Astrocyte (in vitro differentiated cells and primary cell): ENCODE measurements around the gene PTPN4. TPM values are rescaled to one million over a fixed set of nuclear protein-coding genes. Genes with fewer than 3 reads are reported as not detected.

Experiments used
- DNase-seq: peaks from one replicate; pipeline ENCODE4 v3.0.0-alpha.2; 2010; ENCODE audit warnings: low read depth
- FAIRE-seq: peaks from 2 replicates; lab custom pipeline; 2011; peaks lifted over from hg19 to GRCh38; lab: Jason Lieb, UNC
- H2AFZ ChIP-seq: 2 replicates; pipeline ENCODE4 v1.6.0; 2012; ENCODE audit warnings: low read depth, low read length, inconsistent platforms
- H3K27ac ChIP-seq: 2 replicates; pipeline ENCODE4 v1.5.1; 2011; ENCODE audit warnings: low read depth, low read length, inconsistent platforms
- H3K27me3 ChIP-seq: 2 replicates; pipeline ENCODE4 v1.6.0; 2011; ENCODE audit warnings: low read length, inconsistent platforms; ENCODE audit not compliant: insufficient read depth
- H3K36me3 ChIP-seq: 2 replicates; pipeline ENCODE4 v1.5.1; 2011; ENCODE audit warnings: low read length, inconsistent platforms; ENCODE audit not compliant: insufficient read depth
- H3K4me1 ChIP-seq: 2 replicates; pipeline ENCODE4 v1.5.1; 2011; ENCODE audit warnings: low read length, inconsistent platforms; ENCODE audit not compliant: insufficient read depth
- H3K4me2 ChIP-seq: 2 replicates; pipeline ENCODE4 v1.6.0; 2012; ENCODE audit warnings: low read length, inconsistent platforms
- H3K4me3 ChIP-seq: 2 replicates; pipeline ENCODE4 v1.5.1; 2011; ENCODE audit warnings: low read depth, mild to moderate bottlenecking, low read length, inconsistent platforms; ENCODE audit not compliant: insufficient read depth
- H3K79me2 ChIP-seq: 2 replicates; pipeline ENCODE4 v1.6.0; 2012; ENCODE audit warnings: mild to moderate bottlenecking, low read length, inconsistent platforms; ENCODE audit not compliant: insufficient read depth
- H3K9ac ChIP-seq: 2 replicates; pipeline ENCODE4 v1.6.0; 2012; ENCODE audit warnings: mild to moderate bottlenecking, low read length, inconsistent platforms
- H3K9me3 ChIP-seq: 2 replicates; pipeline ENCODE4 v1.5.1; 2012; ENCODE audit warnings: low read depth, mild to moderate bottlenecking, low read length, inconsistent platforms; ENCODE audit not compliant: insufficient read depth
- H4K20me1 ChIP-seq: 2 replicates; pipeline ENCODE4 v1.6.0; 2012; ENCODE audit warnings: low read length, inconsistent platforms; ENCODE audit not compliant: insufficient read depth
- H3K27ac Mint-ChIP-seq: one replicate; pipeline ENCODE4 v1.8.0; 2021; ENCODE audit warnings: mild to moderate bottlenecking, mixed read lengths; ENCODE audit not compliant: unreplicated experiment
- H3K27me3 Mint-ChIP-seq: one replicate; pipeline ENCODE4 v1.8.0; 2021; ENCODE audit warnings: low read depth, mixed read lengths; ENCODE audit not compliant: unreplicated experiment
- H3K36me3 Mint-ChIP-seq: one replicate; pipeline ENCODE4 v1.8.0; 2021; ENCODE audit warnings: low read depth, mixed read lengths; ENCODE audit not compliant: unreplicated experiment
- H3K4me1 Mint-ChIP-seq: one replicate; pipeline ENCODE4 v1.8.0; 2021; ENCODE audit warnings: low read depth, mixed read lengths; ENCODE audit not compliant: unreplicated experiment
- H3K4me3 Mint-ChIP-seq: one replicate; pipeline ENCODE4 v1.8.0; 2021; ENCODE audit warnings: mild to moderate bottlenecking, moderate library complexity, mixed read lengths; ENCODE audit not compliant: unreplicated experiment
- H3K9me3 Mint-ChIP-seq: one replicate; pipeline ENCODE4 v1.8.0; 2021; ENCODE audit warnings: mild to moderate bottlenecking, mixed read lengths; ENCODE audit not compliant: unreplicated experiment
- EZH2 ChIP-seq: IDR thresholded peaks from 2 replicates; pipeline ENCODE4 v1.6.1; 2012; ENCODE audit warnings: mild to moderate bottlenecking, low read length, inconsistent platforms; ENCODE audit not compliant: insufficient read depth
- total RNA-seq: library from RNA; stranded (reverse); gene quantifications from 2 replicates; pipeline ENCODE4 v1.2.1, GENCODE V29; 2021
- TF ChIP-seq, protein P1 (sequence below): IDR thresholded peaks from 2 replicates; pipeline ENCODE4 v1.5.1; 2011; ENCODE audit warnings: low read depth, mild to moderate bottlenecking, inconsistent platforms, low read length, moderate library complexity; ENCODE audit not compliant: insufficient read depth

Gene PTPN4
- total RNA-seq, 1 donor from 2014 or later: 38.2 TPM

DNA sequence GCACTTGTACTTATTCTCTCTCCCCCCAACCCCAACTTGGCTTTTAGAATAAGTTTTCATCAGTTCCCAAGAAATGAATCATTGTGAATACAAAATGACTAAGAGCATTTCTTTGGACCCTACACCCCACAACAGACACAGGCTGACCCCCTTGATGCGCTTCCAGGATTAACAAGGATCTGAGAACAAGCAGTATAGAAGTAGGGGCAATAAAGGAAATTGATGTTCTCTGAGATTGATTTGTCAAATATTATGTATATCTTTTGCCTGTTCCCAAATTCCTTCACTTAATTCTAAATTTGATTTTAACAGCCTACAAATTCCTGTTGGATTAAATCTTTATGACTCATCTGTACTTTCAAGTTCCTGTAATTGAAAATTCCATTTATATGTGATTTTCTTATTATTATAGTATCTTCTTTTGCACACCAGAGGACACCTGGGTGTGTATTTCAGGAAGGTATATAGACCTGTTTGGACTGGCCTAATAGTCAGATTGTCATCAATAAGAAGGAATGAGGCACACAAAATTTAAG lies 10.2 kb upstream of the PTPN4 start:
- H3K27ac ChIP-seq: peak overlapping the region; percentile 66
- Mint-ChIP-seq H3K4me1 (peaks cover 7% of the 10 kb centered on the region), H3K36me3 (peaks cover 2% of the 10 kb centered on the region), H3K4me3 (no peak overlapping the region), H3K27ac (no peak overlapping the region), H3K9me3 (no peaks in the 10 kb centered on the region), H3K27me3 (peaks cover 19% of the 10 kb centered on the region)
- no peaks in the 10 kb centered on the region for H3K27me3 ChIP-seq
- no peaks in the 10 kb centered on the region for H4K20me1 ChIP-seq
- TF ChIP-seq EZH2: no peak
- H3K36me3 ChIP-seq: no peaks in the 10 kb centered on the region
- no peak overlapping the region for H2AFZ ChIP-seq
- FAIRE-seq (peak; percentile 37), DNase-seq (peak; percentile 76)
- H3K9me3 ChIP-seq: no peaks in the 10 kb centered on the region
- H3K4me3 ChIP-seq: no peak overlapping the region
- H3K4me1 ChIP-seq: peaks cover 23% of the 10 kb centered on the region
- no peak overlapping the region for H3K9ac ChIP-seq
- H3K4me2 ChIP-seq: peak overlapping the region; percentile 58
- H3K79me2 ChIP-seq: no peaks in the 10 kb centered on the region

DNA sequence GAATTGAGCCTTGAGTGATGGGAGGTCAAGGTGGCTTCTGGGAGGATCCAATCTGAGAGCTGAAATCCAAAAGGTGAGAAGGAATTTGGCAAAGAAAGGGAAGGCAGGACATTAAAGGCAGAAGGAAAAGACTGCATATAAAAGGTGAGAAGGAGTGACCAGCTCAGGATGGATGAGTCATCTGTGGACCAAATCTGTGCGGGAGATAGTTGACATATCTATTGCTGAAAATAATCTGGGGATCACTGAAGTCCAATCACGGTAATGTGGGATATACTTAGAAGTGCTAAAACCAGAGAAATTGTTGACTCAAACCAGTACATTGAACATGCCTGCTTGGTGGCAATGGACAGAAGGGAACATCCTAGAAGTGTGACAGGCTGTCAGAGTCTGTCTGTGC lies 8.0 kb upstream of the PTPN4 start:
- Histone ChIP-seq H3K79me2 (no peaks in the 10 kb centered on the region), H3K36me3 (no peaks in the 10 kb centered on the region), H2AFZ (no peak overlapping the region), H3K9me3 (no peaks in the 10 kb centered on the region), H4K20me1 (no peaks in the 10 kb centered on the region), H3K27ac (no peak overlapping the region), H3K4me1 (peaks cover 24% of the 10 kb centered on the region), H3K27me3 (no peaks in the 10 kb centered on the region), H3K4me2 (no peak overlapping the region), H3K9ac (no peak overlapping the region), H3K4me3 (no peak overlapping the region)
- Mint-ChIP-seq H3K4me1 (peaks cover 5% of the 10 kb centered on the region), H3K27ac (no peak overlapping the region), H3K4me3 (no peak overlapping the region), H3K27me3 (peaks cover 8% of the 10 kb centered on the region), H3K36me3 (peaks cover 2% of the 10 kb centered on the region), H3K9me3 (no peaks in the 10 kb centered on the region)
- TF ChIP-seq EZH2: no peak
- TF ChIP-seq, protein P1, sequence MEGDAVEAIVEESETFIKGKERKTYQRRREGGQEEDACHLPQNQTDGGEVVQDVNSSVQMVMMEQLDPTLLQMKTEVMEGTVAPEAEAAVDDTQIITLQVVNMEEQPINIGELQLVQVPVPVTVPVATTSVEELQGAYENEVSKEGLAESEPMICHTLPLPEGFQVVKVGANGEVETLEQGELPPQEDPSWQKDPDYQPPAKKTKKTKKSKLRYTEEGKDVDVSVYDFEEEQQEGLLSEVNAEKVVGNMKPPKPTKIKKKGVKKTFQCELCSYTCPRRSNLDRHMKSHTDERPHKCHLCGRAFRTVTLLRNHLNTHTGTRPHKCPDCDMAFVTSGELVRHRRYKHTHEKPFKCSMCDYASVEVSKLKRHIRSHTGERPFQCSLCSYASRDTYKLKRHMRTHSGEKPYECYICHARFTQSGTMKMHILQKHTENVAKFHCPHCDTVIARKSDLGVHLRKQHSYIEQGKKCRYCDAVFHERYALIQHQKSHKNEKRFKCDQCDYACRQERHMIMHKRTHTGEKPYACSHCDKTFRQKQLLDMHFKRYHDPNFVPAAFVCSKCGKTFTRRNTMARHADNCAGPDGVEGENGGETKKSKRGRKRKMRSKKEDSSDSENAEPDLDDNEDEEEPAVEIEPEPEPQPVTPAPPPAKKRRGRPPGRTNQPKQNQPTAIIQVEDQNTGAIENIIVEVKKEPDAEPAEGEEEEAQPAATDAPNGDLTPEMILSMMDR: no peak
- DNase-seq: no peak
- no peak for FAIRE-seq

DNA sequence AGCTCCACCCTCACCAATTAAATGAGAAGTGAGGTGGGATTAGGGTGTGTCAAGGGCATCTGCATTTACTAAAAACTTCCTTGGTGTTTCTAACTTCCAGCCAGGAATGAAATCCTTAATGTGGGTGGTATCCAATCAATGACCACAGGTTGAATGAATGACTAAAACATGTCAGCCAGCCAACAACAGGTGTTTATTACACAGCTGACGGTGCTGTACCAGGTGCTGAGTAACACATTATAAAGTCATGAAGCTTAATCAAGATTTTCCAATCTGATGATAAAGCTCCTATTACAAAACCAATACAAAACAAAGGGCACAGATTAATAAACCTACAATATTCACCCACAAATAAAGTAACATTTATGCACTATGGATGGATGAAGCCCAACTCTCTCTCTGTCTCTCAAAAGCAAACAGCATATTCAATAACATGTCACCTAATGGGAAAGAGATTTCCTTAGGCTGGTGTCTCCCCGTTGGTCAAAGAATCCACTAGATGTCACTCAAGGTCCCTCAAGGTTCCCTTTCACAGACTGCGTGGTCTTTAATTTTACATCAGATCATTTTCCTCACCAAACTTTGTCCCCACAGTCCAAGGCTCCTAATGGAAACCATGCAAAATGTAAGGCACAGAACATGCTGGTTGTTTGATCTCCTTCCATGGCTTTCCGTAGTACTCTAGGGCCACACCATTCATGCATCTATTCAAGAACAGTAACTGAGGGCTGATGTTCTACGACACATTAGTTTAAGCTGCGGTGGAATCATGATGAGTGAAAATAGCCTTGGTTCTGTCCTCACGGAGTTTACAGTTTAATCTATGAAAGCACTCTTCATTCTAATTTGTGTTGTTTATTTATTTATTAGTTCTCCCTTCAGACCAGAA lies 6.4 kb upstream of the PTPN4 start:
- peak; percentile 91 for FAIRE-seq
- no peaks in the 10 kb centered on the region for H3K9me3 Mint-ChIP-seq
- TF ChIP-seq, protein P1: peak; percentile 64
- no peak for TF ChIP-seq EZH2

More for the DNA sequence above, 6.4 kb upstream of the PTPN4 start:
- H3K9ac ChIP-seq: no peak overlapping the region
- no peak overlapping the region for H3K4me3 ChIP-seq
- no peak for DNase-seq
- H3K4me2 ChIP-seq: no peak overlapping the region
- Mint-ChIP-seq H3K27ac (no peak overlapping the region), H3K4me3 (no peak overlapping the region), H3K4me1 (peaks cover 8% of the 10 kb centered on the region), H3K27me3 (no peaks in the 10 kb centered on the region), H3K36me3 (no peaks in the 10 kb centered on the region)
- no peaks in the 10 kb centered on the region for H3K79me2 ChIP-seq
- no peak overlapping the region for H2AFZ ChIP-seq
- no peaks in the 10 kb centered on the region for H3K27me3 ChIP-seq
- H3K4me1 ChIP-seq: peaks cover 23% of the 10 kb centered on the region
- no peaks in the 10 kb centered on the region for H4K20me1 ChIP-seq
- H3K27ac ChIP-seq: no peak overlapping the region
- H3K9me3 ChIP-seq: no peaks in the 10 kb centered on the region
- no peaks in the 10 kb centered on the region for H3K36me3 ChIP-seq
